ENCODE measurements around the gene HARS1.

Gene HARS1

DNA sequence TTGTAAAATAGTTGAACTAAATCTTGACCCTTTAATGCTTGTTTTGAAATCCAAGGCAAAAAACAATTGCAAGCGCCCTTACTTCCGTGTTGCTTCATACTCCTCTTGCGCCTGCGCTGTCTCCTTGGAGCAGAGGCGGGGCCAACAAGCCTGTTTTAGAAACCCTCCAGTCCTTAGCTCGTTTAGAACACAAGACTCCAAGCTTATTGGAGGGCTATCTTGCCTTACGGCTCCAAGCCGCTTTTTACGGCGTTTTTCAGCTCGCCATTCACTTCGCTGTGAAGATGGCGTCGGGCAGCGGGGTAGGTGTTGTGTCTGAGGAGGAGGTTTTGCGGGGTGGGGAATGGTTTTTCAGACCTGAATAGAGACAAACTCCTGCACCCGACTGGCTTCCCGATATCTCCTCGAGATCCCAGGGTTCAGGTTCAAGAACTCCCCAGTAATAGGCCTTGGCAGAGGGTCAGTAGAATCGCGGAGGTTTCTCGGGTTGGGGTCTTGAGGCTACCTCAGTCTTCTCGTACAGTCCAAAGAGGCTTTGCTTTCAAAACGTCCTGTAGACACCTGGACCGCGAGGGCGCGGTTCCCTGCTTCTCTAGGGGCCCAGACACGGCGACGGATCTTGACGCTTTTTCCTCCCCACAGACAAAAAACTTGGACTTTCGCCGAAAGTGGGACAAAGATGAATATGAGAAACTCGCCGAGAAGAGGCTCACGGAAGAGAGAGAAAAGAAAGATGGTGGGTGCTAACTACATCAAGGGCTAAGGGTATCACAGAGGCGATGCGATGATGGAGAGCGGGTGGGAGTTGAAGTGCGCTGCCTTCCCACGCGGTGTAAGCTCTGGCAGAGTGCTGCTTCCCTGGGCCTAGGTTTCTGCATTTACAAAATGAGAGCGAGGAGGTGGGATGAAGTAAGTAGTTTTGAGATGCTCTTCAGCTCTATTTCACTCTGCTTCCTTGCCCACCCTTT lies 9.3 kb upstream of the HARS1 start, which contains the start of gene ZMAT2:
TSS of gene ZMAT2 (plus strand) at position 271 of the 968 bp plus-strand sequence. CDS start at position 285, 14 bp downstream.
- DNase-seq (ENCODE audit: low read depth in 2 of 2) = peak; percentile 99 to 100
- peak within 1 kb of the TSS; percentile 83 to 87 for H3K4me3 ChIP-seq (replicated peaks in 1 of 2; ENCODE audit: low read depth in 2 of 2, low read length in 2 of 2)
- TF ChIP-seq, protein P1, sequence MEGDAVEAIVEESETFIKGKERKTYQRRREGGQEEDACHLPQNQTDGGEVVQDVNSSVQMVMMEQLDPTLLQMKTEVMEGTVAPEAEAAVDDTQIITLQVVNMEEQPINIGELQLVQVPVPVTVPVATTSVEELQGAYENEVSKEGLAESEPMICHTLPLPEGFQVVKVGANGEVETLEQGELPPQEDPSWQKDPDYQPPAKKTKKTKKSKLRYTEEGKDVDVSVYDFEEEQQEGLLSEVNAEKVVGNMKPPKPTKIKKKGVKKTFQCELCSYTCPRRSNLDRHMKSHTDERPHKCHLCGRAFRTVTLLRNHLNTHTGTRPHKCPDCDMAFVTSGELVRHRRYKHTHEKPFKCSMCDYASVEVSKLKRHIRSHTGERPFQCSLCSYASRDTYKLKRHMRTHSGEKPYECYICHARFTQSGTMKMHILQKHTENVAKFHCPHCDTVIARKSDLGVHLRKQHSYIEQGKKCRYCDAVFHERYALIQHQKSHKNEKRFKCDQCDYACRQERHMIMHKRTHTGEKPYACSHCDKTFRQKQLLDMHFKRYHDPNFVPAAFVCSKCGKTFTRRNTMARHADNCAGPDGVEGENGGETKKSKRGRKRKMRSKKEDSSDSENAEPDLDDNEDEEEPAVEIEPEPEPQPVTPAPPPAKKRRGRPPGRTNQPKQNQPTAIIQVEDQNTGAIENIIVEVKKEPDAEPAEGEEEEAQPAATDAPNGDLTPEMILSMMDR (IDR thresholded peaks at IDR 0.05; ENCODE audit: low read depth, low read length) = no peak

DNA sequence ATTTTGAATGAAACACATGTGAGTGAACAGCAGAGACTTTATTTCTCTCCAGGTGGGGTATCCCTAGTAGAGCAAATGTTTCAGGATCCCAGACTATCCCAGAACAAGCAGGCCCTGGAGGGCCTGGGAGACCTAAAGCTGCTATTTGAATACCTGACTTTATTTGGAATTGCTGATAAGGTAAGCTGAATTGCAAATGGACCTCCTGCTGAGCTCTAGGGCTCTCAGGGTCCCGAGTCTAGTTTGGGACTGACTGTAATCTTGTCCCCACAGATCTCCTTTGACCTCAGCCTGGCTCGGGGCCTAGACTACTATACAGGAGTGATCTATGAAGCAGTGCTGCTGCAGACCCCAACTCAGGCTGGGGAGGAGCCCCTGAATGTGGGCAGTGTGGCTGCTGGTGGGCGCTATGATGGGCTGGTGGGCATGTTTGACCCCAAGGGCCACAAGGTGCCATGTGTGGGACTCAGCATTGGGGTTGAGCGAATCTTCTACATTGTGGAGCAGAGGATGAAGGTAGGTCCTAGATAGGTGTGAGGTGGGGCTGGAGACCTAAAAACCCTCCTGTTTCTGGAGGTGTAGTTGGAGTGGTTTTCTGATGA lies 5.8 kb upstream of the HARS1 start:
- TF ChIP-seq, protein P1 (IDR thresholded peaks at IDR 0.05; ENCODE audit: low read depth, low read length) = no peak

DNA sequence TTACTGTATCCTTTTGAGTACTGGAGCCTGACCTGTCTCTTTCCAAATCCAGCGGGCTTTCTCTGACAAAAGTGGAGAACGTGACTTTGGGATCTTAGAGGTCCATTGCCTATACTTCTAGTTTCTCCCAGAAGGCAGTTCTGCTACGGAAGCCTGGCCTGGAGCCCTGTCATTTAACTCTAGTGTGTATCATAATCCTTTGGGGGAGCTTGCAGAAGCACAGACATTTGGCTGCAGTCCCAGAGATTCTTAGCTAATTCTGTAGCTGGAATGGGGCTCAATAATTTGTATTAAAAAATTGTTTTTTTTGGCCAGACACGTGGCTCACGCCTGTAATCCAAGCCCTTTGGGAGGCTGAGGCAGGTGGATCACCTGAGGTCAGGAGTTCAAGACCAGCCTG lies 3.1 kb upstream of the HARS1 start:
- peak; percentile 40 to 41 for DNase-seq (ENCODE audit: low read depth in 2 of 2)
- H3K4me3 ChIP-seq (replicated peaks in 1 of 2; ENCODE audit: low read depth in 2 of 2, low read length in 2 of 2) = no peak overlapping the region

More for the DNA sequence above, 5.8 kb upstream of the HARS1 start:
- DNase-seq (ENCODE audit: low read depth in 2 of 2) = no peak
- no peak overlapping the region for H3K4me3 ChIP-seq (replicated peaks in 1 of 2; ENCODE audit: low read depth in 2 of 2, low read length in 2 of 2)

DNA sequence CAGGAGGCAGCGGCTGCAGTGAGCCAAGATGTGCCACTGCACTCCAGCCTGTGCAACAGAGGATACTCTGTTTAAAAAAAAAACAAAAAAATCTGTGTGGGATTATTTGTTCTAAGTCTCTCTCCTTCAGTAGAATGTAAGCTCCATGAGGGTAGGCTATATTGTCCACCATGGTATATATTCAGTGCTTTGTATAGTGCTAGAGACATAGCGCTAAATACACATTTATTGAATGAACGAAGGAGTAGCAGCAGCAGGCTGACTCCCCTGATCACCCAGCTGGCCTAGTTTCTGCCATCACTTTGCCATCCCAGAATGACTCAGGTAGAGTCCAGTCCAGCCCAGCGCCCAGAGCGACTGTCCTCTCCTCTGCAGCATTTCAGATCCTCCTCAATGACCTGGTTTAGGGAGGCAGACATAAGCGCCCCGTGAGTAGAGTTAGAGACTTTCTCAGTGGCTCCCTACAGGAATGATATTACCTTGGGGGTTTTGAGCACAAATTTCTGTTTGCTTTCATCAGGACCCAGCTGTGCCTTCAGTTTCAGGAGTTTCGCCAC lies 716 bp downstream of the HARS1 start:
- peak overlapping the region; percentile 68 to 88 for H3K4me3 ChIP-seq (replicated peaks in 1 of 2; ENCODE audit: low read depth in 2 of 2, low read length in 2 of 2)
- DNase-seq (ENCODE audit: low read depth in 2 of 2) = no peak
- TF ChIP-seq, protein P1 (IDR thresholded peaks at IDR 0.05; ENCODE audit: low read depth, low read length) = no peak

More for the DNA sequence above, 3.1 kb upstream of the HARS1 start:
- TF ChIP-seq, protein P1 (IDR thresholded peaks at IDR 0.05; ENCODE audit: low read depth, low read length) = no peak

DNA sequence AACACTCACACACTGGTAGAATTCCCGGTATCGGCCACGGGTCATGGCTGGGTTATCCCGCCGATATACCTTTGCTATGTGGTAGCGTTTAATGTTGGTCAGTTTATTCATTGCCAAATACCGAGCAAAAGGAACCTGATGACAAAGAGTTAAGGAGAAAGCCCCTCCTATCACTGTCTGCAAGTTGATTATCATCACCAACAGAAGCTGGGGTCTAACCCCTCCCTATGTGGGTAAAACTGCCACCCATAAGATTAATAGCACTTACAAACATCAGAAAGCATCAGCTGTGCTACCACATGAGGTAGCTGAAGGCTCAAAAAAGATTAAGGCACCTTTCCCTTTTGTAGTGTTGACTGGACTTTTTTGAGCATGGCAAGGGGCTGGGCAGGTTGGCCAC lies 12.2 kb downstream of the HARS1 start:
- DNase-seq (ENCODE audit: low read depth in 2 of 2) = no peak
- TF ChIP-seq, protein P1 (IDR thresholded peaks at IDR 0.05; ENCODE audit: low read depth, low read length) = no peak
- no peak overlapping the region for H3K4me3 ChIP-seq (replicated peaks in 1 of 2; ENCODE audit: low read depth in 2 of 2, low read length in 2 of 2)

DNA sequence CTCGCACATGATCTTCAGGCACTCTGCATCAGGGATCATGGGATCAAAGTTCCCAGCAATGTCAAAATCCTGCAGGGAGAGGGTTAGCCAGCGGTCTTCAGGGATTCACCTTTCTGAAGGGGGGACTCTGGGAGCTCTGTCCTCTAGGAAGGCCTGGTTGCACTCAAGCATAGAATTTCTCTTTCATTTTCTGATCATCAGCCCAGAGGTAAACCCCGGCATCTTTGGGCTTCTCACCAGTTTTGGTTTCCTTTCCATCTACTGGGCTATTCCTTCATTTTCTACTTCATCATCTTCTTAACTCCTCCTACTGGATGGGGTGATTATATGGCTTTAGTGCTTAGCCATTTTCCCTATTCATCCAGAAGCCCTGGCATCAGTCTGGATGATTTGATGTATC lies 13.2 kb downstream of the HARS1 start:
- TF ChIP-seq, protein P1 (IDR thresholded peaks at IDR 0.05; ENCODE audit: low read depth, low read length) = no peak
- no peak for DNase-seq (ENCODE audit: low read depth in 2 of 2)
- no peak overlapping the region for H3K4me3 ChIP-seq (replicated peaks in 1 of 2; ENCODE audit: low read depth in 2 of 2, low read length in 2 of 2)
